SU-DHL-6 (cell line): ENCODE results near the gene SLC8A3.

ENCODE experiments used
- H2AFZ ChIP-seq: fragments of 200-600 bp; sonication (generic); 2 replicates; pipeline ENCODE4 v1.6.1; 2014; ENCODE audit warnings: low read depth, mild to moderate bottlenecking, moderate library complexity, mixed read lengths, antibody characterized with exemption, low read length; ENCODE audit not compliant: severe bottlenecking
- H3F3A ChIP-seq: fragments of 200-600 bp; shearing (Covaris generic); 2 replicates; pipeline ENCODE4 v1.6.0; 2016; ENCODE audit warnings: antibody characterized with exemption, mild to moderate bottlenecking; ENCODE audit not compliant: insufficient read depth
- H3K27ac ChIP-seq: fragments of 200-600 bp; sonication (generic); 2 replicates; pipeline ENCODE4 v1.5.1; 2016; ENCODE audit warnings: low read depth, mild to moderate bottlenecking, low read length, moderate library complexity, mixed read lengths
- H3K27me3 ChIP-seq: fragments of 200-600 bp; sonication (generic), shearing (Covaris generic); 2 replicates; pipeline ENCODE4 v1.6.0; 2014; ENCODE audit warnings: mild to moderate bottlenecking, low read length
- H3K36me3 ChIP-seq: fragments of 200-600 bp; sonication (generic); 2 replicates; pipeline ENCODE4 v1.6.1; 2014; ENCODE audit warnings: mild to moderate bottlenecking, low read length, mixed read lengths
- H3K4me2 ChIP-seq: fragments of 300-600, 200-600 bp; shearing (Covaris generic), sonication (generic); 2 replicates; pipeline ENCODE4 v1.6.0; 2014; ENCODE audit warnings: low read length, low read depth, mild to moderate bottlenecking; ENCODE audit not compliant: poor library complexity, severe bottlenecking
- H3K4me3 ChIP-seq: fragments of 200-600 bp; sonication (generic); 2 replicates; pipeline ENCODE4 v1.5.1; 2014; ENCODE audit warnings: antibody characterized with exemption, low read length, mild to moderate bottlenecking, mixed read lengths; ENCODE audit not compliant: insufficient read depth, poor library complexity, severe bottlenecking
- H3K79me2 ChIP-seq: fragments of 200-600 bp; sonication (generic); 2 replicates; pipeline ENCODE4 v1.6.1; 2014; ENCODE audit warnings: mild to moderate bottlenecking, low read length, moderate library complexity; ENCODE audit not compliant: insufficient read depth
- H3K9ac ChIP-seq: fragments of 200-600 bp; sonication (generic); 2 replicates; pipeline ENCODE4 v1.7.0; 2014; ENCODE audit warnings: mild to moderate bottlenecking, low read length
- H3K9me2 ChIP-seq: fragments of 200-600 bp; sonication (generic); replicated peaks from 2 replicates; pipeline ENCODE4 v1.6.1; 2014; ENCODE audit warnings: low read length; ENCODE audit not compliant: insufficient read depth
- H3K9me3 ChIP-seq: fragments of 200-600 bp; sonication (generic); 2 replicates; pipeline ENCODE4 v1.6.1; 2014; ENCODE audit warnings: low read length, mixed read lengths; ENCODE audit not compliant: insufficient read depth
- H4K20me1 ChIP-seq: fragments of 200-600 bp; sonication (generic); 2 replicates; pipeline ENCODE4 v1.6.1; 2014; ENCODE audit warnings: low read depth, mild to moderate bottlenecking, antibody characterized with exemption, low read length, moderate library complexity, mixed read lengths
- CTCF ChIP-seq: fragments of 200-600 bp; sonication (generic); IDR thresholded peaks from one replicate; pipeline ENCODE4 v1.5.1; 2017; ENCODE audit warnings: antibody characterized with exemption, mild to moderate bottlenecking, low read length, moderate library complexity; ENCODE audit not compliant: insufficient read depth, poor library complexity, severe bottlenecking
- EZH2phosphoT487 ChIP-seq: fragments of 200-600 bp; sonication (generic), shearing (Covaris generic); conservative IDR thresholded peaks from 2 replicates; pipeline ENCODE4 v1.6.1; 2018; ENCODE audit warnings: mild to moderate bottlenecking, antibody characterized with exemption, low read length, moderate library complexity, mixed read lengths

SLC8A3 gene

GRCh38 chr14:70032447-70032846 is 156.3 kb downstream of the SLC8A3 start:
- Histone ChIP-seq H3K79me2 (no peaks in the 10 kb centered on the region), H3K27ac (no peak overlapping the region), H3K4me2 (no peak overlapping the region), H3K9ac (no peak overlapping the region), H2AFZ (no peak overlapping the region), H3K4me3 (no peak overlapping the region), H3K27me3 (no peaks in the 10 kb centered on the region), H3K36me3 (no peaks in the 10 kb centered on the region), H4K20me1 (no peaks in the 10 kb centered on the region), H3K9me2 (no peaks in the 10 kb centered on the region), H3F3A (no peaks in the 10 kb centered on the region), H3K9me3 (no peaks in the 10 kb centered on the region)
- no peak for TF ChIP-seq CTCF
- no peak for TF ChIP-seq EZH2phosphoT487

GRCh38 chr14:70032016-70032415 is 156.7 kb downstream of the SLC8A3 start:
- Histone ChIP-seq H3K79me2 (no peaks in the 10 kb centered on the region), H3K4me2 (no peak overlapping the region), H3K27me3 (no peaks in the 10 kb centered on the region), H3K9me2 (no peaks in the 10 kb centered on the region), H3K36me3 (no peaks in the 10 kb centered on the region), H3K9ac (no peak overlapping the region), H3F3A (no peaks in the 10 kb centered on the region), H3K4me3 (no peak overlapping the region), H2AFZ (no peak overlapping the region), H3K27ac (no peak overlapping the region), H3K9me3 (no peaks in the 10 kb centered on the region), H4K20me1 (no peaks in the 10 kb centered on the region)
- TF ChIP-seq EZH2phosphoT487 (no peak), CTCF (no peak)

- no peak overlapping the region for H3K4me2 ChIP-seq
- no peak overlapping the region for H2AFZ ChIP-seq
- H4K20me1 ChIP-seq: no peaks in the 10 kb centered on the region
- H3K36me3 ChIP-seq: no peaks in the 10 kb centered on the region
- no peak overlapping the region for H3K4me3 ChIP-seq
- no peak overlapping the region for H3K9ac ChIP-seq
- no peaks in the 10 kb centered on the region for H3K9me2 ChIP-seq
- no peak for TF ChIP-seq EZH2phosphoT487
- TF ChIP-seq CTCF: no peak
- H3K9me3 ChIP-seq: no peaks in the 10 kb centered on the region
- H3K27me3 ChIP-seq: no peaks in the 10 kb centered on the region
- H3K27ac ChIP-seq: no peak overlapping the region
- no peaks in the 10 kb centered on the region for H3F3A ChIP-seq
- H3K79me2 ChIP-seq: no peaks in the 10 kb centered on the region
Measured at GRCh38 chr14:70029296-70030132, 159.2 kb downstream of the SLC8A3 start.
